ENCODE results near the gene COL4A4.
"Not testable (repeated sequence)": the region's sequence is repeated elsewhere in the genome, so short reads cannot be mapped to it uniquely, and the experiment has no call there.

Gene COL4A4

DNA sequence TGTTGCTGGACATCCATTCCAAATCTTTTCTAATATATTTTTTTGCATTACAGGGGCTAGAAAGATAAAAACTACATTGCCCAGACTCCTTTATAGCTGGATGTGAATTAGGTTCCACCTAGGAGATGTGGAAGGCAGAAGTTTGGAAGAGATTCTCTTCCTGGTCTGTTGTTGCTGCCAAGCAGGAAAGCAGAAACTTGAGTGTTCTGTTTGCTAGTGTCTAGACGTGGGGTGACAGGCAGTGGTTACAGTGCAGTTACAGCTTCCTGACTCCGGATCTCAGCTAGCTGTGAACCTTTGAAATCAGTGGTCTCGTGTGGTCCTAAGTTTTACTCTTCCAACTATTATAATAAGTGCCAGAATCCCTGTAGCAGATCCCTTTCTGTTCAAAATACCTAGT, 46.2 kb downstream of the COL4A4 start:
- in situ Hi-C loops (cut with HindIII; ENCODE audit: low sequenced_read_pairs) = no loop called here

DNA sequence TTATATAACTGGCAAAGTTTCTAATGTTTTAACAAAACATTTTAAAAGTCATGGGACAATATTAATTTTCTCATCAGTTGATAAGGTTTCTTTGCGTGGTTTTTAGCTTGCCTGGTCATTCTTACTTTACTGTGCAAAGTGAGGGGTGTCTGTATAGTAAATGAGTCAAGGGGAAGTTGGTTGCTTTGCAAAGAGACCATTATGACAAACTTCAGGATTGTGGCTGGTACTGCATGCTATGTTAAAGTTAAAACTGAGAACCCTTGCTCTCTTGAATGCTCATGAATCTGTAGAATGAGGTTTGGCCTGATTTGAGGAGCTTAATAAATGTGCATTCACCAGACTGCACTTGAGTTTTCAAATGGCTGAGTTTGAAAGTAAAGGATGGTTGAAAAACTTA, 47.0 kb downstream of the COL4A4 start:
- in situ Hi-C loops (cut with HindIII; ENCODE audit: low sequenced_read_pairs) = no loop called here

DNA sequence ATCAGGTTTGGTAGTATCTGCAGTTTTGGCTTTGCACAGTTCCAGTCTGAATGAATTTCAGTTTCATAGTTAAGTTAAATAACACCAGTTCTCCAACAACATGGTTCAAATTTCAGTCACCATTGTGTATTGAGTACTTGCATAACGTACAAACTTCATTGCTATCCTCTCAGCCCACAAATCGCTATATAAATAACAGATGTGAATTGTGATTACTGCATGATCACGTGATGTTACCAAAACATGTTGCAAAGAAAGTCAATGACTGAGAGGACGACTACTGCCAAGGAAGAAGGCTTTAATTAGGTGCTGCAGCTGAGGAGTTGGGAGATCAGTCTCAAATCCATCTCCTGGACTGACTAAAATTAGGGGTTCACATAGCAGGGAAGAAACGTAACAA, 48.2 kb downstream of the COL4A4 start:
- in situ Hi-C loops (cut with HindIII; ENCODE audit: low sequenced_read_pairs) = no loop called here

DNA sequence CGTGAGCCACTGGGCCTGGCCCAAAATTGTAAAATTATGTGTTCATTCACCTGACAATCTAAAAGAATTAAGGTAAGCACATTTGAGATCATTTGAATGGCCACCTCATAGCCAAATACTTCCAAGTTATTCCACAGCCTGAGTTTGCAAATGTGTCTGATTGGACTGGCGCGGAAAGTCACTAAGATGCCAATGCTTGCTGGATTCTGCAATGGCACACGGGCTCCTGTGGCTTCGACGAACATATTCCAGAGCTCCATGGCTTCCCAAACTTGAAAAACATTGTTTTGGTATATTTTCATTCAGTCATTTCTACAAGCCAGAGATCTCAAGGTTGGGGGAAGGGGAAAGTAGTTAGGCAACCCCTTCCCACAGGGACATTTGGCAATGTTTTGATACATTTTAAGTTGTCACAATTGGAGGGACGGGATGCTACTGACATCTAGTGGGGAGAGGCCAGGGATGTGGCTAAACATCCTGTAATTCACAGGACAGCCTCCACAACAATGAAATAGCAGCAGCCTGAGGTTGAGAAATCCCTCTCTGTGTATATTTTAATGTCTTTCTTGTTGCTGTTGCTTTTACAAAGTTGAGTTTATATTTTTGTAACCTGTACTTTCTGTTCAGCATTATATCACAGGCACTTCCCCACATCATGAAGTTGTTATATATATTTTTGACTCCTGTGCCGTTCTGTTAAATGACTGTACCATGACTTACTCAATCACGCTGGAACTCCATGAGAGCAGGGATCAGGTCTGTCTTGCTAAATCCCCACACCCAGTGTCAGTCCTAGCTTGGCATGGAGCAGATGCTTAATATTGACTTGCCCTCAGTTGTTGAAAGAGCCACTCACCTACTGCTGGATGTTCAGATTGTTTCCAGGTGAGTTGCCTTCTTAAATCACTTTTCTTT, 56.9 kb downstream of the COL4A4 start:
- in situ Hi-C loops (cut with HindIII; ENCODE audit: low sequenced_read_pairs) = no loop called here

DNA sequence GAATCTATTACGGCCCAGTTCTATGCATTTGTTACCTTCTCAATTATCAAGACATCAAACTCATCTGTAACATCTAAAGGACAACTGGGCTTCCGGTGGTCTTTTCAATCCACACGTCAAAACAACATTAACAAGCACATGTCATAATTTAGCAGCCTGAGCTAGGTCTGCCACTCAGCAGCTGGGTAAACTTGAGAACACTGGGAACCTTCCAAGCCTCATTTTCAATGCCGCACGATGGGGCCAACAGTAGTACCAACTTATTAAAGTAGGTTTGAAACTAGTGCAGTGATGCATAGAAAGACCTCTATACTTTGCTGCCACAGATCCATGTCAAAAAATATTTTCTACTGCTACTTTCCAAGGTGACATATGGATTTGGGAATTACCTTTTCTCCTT, 60.4 kb downstream of the COL4A4 start:
- in situ Hi-C loops (cut with HindIII; ENCODE audit: low sequenced_read_pairs) = no loop called here

DNA sequence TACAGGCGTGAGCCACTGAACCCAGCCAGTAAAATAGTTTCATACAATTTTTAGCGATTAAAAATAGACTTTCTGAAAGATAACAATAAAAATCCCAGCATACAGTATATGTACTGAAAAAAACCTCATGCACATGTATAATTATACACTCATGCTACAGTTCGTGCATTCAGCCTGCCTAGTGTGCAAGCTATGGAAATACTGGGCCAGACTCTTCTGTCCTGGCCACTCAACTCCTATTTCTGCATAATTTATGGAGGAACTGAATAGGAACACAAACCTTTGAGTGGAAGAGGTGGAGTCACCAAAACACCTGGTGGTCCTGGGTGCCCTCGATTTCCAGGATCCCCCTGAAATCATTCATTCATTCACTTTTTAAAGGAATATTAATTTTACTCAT, 64.7 kb downstream of the COL4A4 start:
- in situ Hi-C loops (cut with HindIII; ENCODE audit: low sequenced_read_pairs) = no loop called here

DNA sequence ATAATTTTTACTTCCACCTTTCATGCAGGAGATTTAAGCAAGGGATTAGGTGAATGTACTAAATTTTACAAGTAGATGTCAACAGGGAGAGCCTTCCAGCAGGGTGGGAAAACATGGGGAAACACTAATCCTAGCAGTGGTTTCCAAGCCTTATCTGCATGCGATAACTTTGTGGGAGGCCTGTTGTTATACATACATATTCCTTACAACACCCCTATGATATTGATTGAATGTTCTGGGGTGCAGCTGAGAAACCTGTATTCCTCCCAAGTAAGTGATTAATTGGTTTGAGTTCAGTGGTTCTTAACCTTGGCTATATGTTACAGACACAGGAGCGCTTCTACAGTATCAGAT, 65.9 kb downstream of the COL4A4 start:
- in situ Hi-C loops (cut with HindIII; ENCODE audit: low sequenced_read_pairs) = no loop called here

DNA sequence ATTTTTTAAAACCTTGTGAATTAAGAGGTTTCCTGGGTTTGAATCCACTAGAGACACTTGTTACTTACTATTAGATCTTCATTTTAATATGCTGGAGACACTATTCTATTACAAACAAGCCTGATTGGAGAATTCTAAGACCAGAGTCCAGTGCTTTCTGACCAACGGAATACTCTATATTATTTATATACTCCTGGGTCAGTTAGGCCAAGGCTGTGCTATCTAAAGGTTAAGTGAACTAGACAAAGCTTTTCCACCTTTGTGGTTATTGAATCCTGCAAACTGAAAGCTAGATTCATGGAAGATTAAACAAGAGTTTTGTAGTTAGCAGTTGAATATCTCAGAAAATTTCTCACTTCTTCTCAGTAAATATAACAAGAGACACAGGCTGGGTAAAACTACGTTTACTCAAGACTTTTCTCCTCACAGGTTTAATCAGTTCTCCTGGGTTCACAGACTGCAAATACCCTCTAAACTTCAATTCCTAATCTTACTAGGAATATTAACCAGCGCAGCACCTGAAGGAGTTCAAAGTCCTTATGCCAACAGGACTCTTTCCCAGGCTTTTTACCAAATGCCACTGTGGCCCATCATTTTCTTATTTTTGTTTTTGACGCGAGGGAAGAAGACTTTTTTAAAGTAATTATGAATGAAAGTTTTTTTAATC, 66.4 kb downstream of the COL4A4 start:
- in situ Hi-C loops (cut with HindIII; ENCODE audit: low sequenced_read_pairs) = no loop called here

DNA sequence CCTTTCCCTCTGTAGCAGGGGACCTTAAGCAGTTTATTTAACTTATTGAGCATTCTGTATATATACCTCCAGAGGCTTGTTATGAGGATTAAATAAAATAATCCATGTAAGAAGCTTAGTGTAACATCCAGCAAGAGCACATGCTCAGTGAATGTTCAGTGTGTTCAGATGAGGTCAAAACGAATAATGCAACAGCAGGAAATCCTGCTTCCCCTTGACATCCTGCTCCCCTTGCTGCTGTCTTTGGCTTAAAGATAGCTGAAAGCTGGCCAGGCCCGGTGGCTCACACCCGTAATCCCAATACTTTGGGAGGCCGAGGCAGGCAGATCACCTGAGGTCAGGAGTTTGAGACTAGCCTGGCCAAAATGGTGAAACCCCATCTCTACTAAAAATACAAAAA, 68.7 kb downstream of the COL4A4 start:
- in situ Hi-C loops (cut with HindIII; ENCODE audit: low sequenced_read_pairs) = no loop called here

DNA sequence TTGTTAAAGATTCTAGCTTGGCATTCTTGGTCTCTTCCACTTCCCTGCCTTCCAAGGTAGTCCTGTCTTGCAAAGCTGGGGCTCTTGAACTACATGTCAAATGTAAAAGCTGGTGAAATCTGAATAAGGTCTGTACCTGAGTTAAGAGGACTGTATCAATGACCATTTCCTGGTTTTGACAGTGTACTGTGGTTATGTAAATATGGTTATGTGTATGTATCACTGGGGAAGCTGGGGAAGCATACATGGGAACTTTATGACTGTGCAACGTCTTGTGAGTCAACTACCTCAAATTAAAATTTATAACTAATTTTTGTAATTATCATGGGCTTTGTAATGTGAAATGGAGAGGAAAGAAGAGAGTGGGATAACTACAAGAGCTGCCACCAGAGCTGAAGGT, 81.7 kb downstream of the COL4A4 start:
- in situ Hi-C loops (cut with HindIII; ENCODE audit: low sequenced_read_pairs) = no loop called here

DNA sequence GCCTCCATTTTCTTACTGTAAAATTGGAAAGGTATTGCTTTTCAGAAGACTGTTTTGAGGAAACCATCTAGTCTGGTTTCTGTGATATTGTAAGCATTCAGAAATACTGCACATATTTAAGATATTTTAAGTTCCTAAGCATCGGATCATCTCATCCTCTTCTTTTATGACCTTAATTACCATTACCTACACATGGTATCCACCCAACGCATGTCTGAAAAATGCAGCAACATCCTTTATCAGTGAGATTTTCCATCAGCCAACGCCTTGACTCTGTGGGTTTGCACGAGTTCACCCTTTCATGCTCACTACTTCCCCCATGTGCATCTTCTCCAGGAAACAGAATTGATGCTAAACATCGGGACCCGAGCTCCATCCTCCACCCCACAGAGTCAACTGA, 84.3 kb downstream of the COL4A4 start:
- in situ Hi-C loops (cut with HindIII; ENCODE audit: low sequenced_read_pairs) = no loop called here

DNA sequence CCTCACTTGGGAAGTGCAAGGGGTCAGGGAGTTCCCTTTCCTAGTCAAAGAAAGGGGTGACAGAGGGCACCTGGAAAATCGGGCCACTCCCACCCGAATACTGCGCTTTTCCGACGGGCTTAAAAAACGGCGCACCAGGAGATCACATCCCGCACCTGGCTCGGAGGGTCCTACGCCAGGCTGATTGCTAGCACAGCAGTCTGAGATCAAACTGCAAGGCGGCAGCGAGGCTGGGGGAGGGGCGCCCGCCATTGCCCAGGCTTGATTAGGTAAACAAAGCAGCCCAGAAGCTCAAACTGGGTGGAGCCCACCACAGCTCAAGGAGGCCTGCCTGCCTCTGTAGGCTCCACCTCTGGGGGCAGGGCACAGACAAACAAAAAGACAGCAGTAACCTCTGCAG, 98.9 kb downstream of the COL4A4 start:
- in situ Hi-C loops (cut with HindIII; ENCODE audit: low sequenced_read_pairs) = not testable (repeated sequence)

DNA sequence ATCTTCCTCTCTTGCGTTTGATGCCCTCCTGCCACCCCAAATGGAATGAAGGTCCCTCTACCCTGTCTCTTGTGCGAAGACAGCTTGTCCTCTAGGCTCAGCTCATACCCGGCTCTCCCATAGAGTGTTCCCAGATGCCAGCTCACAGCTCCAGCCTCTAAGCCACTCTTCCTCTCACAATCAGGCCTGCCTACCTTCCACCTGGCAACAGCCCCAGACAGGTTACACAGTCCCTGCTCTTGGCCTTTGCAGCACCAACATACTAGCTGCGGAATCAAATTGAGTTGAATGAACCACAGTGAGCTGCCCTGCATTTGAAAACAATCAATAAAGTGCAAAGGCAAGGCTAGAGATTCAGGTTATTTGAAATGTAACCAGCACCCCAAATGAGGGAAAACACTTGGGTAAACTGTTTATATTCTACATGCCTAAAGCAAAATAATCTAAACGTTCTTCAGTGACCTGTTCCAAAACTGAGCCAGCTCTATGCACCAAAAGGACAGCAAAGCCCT, 105.1 kb downstream of the COL4A4 start:
- in situ Hi-C loops (cut with HindIII; ENCODE audit: low sequenced_read_pairs) = no loop called here

DNA sequence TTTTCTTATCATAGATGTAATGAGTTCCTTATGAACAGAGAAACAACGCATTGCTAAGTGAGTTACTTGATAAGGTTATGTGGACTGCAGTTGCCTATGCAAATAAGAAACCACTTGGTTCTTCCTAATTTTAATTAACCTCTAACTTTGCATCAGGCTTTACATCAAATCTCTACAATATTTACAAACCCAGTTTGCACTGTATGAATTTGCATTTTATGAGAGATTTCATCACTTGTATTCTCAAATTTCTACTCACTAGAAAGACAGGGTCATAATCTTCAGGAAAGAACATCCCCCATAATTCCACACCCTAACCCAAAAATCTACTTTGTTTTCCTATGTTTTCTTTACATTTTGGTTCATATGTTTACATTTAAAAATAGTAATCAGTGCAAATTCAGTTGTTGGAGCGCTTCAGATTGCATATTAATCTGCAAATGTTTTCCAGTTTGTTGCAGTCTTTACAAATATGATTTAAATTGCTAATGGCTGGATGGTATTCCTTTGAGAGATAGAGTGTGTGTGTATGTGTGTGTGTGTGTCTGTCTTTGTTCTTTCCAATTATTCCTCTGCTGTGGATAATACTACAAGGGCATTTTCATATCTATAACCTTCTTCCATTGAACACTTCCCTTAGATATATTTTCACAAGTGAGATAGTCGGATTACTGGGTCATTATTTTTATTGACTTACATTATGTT, 106.1 kb downstream of the COL4A4 start:
- in situ Hi-C loops (cut with HindIII; ENCODE audit: low sequenced_read_pairs) = no loop called here

DNA sequence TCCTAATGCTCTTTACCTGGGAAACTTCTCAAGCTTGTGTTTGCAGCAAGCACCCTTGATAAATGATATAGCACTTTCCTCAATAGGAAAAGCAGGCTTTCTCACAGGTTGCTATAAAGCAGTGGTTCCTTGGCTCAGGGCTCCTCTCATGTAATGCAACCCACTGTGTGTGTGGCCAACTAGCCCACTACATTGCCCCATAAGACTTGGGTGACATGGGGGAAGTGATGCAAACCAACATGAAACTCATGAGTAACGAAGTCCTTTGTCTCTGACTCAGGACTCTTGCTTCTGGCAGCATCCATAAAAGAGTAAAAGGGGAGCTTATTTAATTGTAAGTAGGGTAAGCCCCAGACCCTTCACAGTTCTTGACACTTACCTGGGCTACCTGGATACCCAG, 106.9 kb downstream of the COL4A4 start:
- in situ Hi-C loops (cut with HindIII; ENCODE audit: low sequenced_read_pairs) = no loop called here

DNA sequence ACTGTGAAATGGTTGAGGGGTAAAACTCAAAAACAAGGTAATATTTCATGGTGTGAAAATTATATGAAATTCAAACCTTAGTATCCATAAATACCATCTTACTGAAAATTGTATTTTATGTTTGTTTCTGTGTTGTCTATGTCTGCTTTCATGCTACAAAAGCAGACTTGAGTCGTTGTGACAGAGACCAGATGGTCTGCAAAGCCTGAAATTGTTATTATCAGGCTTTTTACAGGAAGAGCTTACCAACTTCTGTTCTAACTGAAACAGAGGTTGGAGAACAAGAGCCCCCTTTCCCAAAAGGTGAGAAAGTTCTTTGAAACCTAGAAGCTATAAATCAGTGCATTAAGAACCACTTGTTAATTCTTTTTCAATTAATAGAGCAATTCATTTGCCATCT, 110.0 kb downstream of the COL4A4 start:
- in situ Hi-C loops (cut with HindIII; ENCODE audit: low sequenced_read_pairs) = no loop called here

DNA sequence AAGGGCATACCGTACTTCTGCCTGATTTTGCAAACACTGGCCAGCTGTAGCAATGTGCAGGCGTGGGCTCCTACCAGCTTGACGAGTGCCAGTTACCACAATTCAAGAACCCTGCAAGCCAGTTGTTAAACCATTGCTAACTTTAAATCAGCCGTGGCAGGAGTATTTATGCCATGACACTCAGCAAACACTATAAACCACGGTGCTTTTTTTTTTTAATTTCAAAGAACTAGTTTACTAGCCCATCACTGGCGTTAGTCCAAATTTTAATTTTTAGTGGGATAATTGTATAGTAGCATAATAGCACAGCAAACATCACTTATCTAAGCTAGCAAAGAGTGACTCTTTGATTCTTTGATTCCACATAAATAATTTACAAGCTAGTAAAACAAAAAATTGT, 111.1 kb downstream of the COL4A4 start:
- in situ Hi-C loops (cut with HindIII; ENCODE audit: low sequenced_read_pairs) = no loop called here

DNA sequence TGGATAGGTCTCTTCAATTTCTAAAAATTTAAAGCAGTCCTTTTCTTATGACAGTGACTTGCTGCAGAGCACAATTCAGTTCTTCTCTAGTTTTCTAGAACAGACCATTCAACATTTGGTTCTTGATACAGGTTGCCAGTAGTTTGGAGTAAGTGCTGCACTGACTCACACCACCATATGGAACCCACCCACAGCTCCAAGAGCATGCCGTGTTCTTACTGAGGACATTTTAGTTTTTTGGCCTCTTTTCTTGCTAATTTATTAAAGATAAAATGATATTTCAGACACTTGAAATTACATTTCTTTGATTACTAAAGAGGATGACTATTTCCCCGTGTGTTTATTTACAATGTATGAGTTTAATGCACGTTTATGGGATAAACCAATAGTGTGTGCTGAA, 120.0 kb downstream of the COL4A4 start:
- in situ Hi-C loops (cut with HindIII; ENCODE audit: low sequenced_read_pairs) = no loop called here

DNA sequence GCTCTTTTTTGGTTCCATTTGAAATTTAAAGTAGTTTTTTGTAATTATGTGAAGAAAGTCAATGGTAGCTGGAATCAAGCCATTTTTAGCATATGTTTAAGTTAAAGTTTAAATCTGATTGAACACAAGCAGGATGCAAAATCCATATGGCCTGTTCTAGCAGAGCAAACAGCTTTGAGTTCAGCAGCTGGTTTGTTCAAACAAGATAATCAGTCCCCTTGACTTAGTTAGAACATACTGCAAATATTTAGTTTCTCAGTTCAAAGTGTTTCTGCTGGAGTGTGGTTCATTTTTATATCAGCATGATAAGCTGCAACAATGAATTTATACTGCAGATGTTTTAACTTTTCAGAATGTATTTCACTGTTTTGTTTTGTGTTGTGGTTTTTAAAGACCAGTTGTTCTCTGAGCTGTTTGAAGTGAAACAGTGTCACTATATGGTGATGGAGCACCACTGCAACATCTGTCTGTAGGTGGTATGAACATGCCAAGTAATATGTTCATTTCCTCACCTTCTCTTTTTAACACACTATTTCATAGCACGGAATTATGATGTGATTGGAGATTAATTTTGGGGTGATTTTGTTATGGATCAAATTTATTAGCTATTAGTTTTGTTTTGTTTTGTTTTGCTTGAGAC, 125.3 kb downstream of the COL4A4 start:
- in situ Hi-C loops (cut with HindIII; ENCODE audit: low sequenced_read_pairs) = no loop called here

DNA sequence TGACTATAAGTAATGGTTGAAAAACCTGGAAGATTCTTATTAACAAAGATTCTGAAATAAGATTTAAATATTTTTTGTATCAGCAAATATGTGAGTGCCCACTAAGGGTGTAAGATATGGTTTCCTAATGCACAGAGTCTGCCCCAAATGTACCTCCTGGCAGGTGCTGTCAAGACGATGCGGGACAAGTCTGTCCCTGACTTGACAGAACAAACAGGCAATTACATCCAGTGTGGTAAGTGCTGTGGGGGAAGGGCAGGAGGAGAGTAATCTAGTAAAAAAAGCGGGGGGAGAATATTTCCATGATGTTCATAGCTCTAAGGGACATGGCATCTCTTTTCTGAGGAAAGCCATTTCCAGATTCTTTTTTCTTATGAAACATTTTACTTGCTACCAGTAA, 127.5 kb downstream of the COL4A4 start:
- in situ Hi-C loops (cut with HindIII; ENCODE audit: low sequenced_read_pairs) = no loop called here

DNA sequence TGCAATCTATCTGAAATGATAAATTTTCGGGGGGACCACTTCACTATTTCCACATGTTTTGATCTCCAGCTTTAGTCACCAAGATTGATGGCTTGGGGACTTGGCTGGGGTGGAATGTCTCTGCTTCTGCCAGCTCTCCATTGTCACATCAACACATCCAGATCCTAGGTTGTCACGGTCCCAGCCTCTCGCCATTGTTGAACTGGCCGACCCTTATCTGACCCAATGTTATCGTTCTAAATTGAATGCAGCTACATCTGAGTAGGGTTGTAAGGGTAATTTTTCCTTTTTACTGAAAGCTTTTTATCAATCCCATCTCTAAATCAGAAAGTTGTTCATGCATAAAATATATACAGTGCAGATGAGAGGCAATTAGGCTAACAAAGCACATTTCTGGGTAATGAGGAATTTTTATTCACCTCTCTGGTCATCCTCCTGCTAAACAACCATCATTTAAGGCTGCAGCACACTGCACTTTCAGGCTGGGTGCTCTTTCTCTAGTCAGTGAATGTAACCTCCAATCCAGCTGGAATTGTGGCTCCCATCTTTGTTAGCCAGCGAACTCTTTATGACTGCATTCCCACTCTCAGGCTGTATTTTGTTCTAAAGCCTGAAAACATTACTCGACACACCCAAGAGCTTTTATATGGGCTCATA, 128.2 kb downstream of the COL4A4 start:
- in situ Hi-C loops (cut with HindIII; ENCODE audit: low sequenced_read_pairs) = no loop called here

Data from DLD1 (cell line).